Liver (tissue), 9 donors: Measurements from ENCODE around the gene MEIS1. TPM values are rescaled to one million over a fixed set of nuclear protein-coding genes. Genes with fewer than 3 reads are reported as not detected.

ENCODE experiments used
- DNase-seq: peaks from one replicate; pipeline ENCODE4 v3.0.0-alpha.2; 2017; ENCODE audit warnings: low spot score
- H3K27ac ChIP-seq, 2 donors: one replicate each; pipeline ENCODE4 v1.7.0; 2013; ENCODE audit warnings: inconsistent platforms in 2 of 2, low read length in 2 of 2, control low read depth in 1 of 2, low read depth in 1 of 2, mild to moderate bottlenecking in 1 of 2
- H3K27me3 ChIP-seq, 4 donors: one replicate each; pipeline versions ENCODE4 v1.6.1 to v1.7.0; 2013; ENCODE audit warnings: low read length in 3 of 4, inconsistent platforms in 1 of 4, mild to moderate bottlenecking in 1 of 4, moderate library complexity in 1 of 4; ENCODE audit not compliant: control insufficient read depth in 4 of 4, insufficient read depth in 4 of 4
- H3K36me3 ChIP-seq, 4 donors: one replicate each; pipeline versions ENCODE4 v1.6.1 to v1.7.0; 2013; ENCODE audit warnings: low read length in 3 of 4, mild to moderate bottlenecking in 3 of 4, low read depth in 1 of 4, moderate library complexity in 1 of 4; ENCODE audit not compliant: control insufficient read depth in 4 of 4, insufficient read depth in 3 of 4
- H3K4me1 ChIP-seq, 4 donors: one replicate each; pipeline versions ENCODE4 v1.6.1 to v1.7.0; 2013; ENCODE audit warnings: low read length in 3 of 4, mild to moderate bottlenecking in 3 of 4, moderate library complexity in 1 of 4; ENCODE audit not compliant: control insufficient read depth in 4 of 4, insufficient read depth in 4 of 4
- H3K4me3 ChIP-seq, 3 donors: one replicate each; pipeline versions ENCODE4 v1.6.1 to v1.7.0; 2013; ENCODE audit warnings: low read length in 3 of 3, control low read depth in 1 of 3, low read depth in 1 of 3, mild to moderate bottlenecking in 1 of 3
- H3K9ac ChIP-seq, 2 donors: one replicate each; pipeline ENCODE4 v1.7.0; 2013; ENCODE audit warnings: low read length in 2 of 2, mild to moderate bottlenecking in 2 of 2, moderate library complexity in 2 of 2, control low read depth in 1 of 2, low read depth in 1 of 2
- H3K9me3 ChIP-seq, 4 donors: one replicate each; pipeline versions ENCODE4 v1.6.1 to v1.7.0; 2013; ENCODE audit warnings: low read length in 3 of 4; ENCODE audit not compliant: control insufficient read depth in 4 of 4
- EGR1 ChIP-seq, 2 donors: IDR thresholded peaks; 2 replicates each; pipeline ENCODE4 v1.6.1; 2016 to 2018; ENCODE audit warnings: antibody characterized with exemption in 2 of 2, low read depth in 2 of 2
- FOXA1 ChIP-seq: IDR thresholded peaks from 2 replicates; pipeline ENCODE4 v1.6.1; 2016; ENCODE audit warnings: antibody characterized with exemption
- FOXA2 ChIP-seq: IDR thresholded peaks from 2 replicates; pipeline ENCODE4 v1.6.1; 2016; ENCODE audit warnings: antibody characterized with exemption
- GABPA ChIP-seq, 2 donors: IDR thresholded peaks in 1 of 2; conservative IDR thresholded peaks in 1 of 2; 2 replicates each; pipeline ENCODE4 v1.6.1; 2016; ENCODE audit warnings: antibody characterized with exemption in 2 of 2, mild to moderate bottlenecking in 1 of 2, moderate library complexity in 1 of 2
- HNF4A ChIP-seq, 2 donors: conservative IDR thresholded peaks; 2 replicates each; pipeline ENCODE4 v1.6.1; 2016; ENCODE audit warnings: antibody characterized with exemption in 2 of 2, mild to moderate bottlenecking in 2 of 2
- HNF4G ChIP-seq: IDR thresholded peaks from 2 replicates; pipeline ENCODE4 v1.6.1; 2016; ENCODE audit warnings: antibody characterized with exemption
- JUND ChIP-seq, 2 donors: IDR thresholded peaks; 2 replicates each; pipeline ENCODE4 v1.6.1; 2016; ENCODE audit warnings: antibody characterized with exemption in 2 of 2
- NR2F2 ChIP-seq: IDR thresholded peaks from 2 replicates; pipeline ENCODE4 v1.6.1; 2016; ENCODE audit warnings: antibody characterized with exemption
- RAD21 ChIP-seq, 2 donors: IDR thresholded peaks; 2 replicates each; pipeline ENCODE4 v1.6.1; 2016; ENCODE audit warnings: antibody characterized with exemption in 2 of 2, mild to moderate bottlenecking in 2 of 2
- RXRA ChIP-seq, 2 donors: IDR thresholded peaks; 2 replicates each; pipeline ENCODE4 v1.6.1; 2017 to 2018; ENCODE audit warnings: antibody characterized with exemption in 2 of 2, mild to moderate bottlenecking in 1 of 2
- SP1 ChIP-seq: IDR thresholded peaks from 2 replicates; pipeline ENCODE4 v1.6.1; 2018; ENCODE audit warnings: antibody characterized with exemption, mild to moderate bottlenecking
- TAF1 ChIP-seq: conservative IDR thresholded peaks from 2 replicates; pipeline ENCODE4 v1.6.1; 2016; ENCODE audit warnings: antibody characterized with exemption, mild to moderate bottlenecking
- YY1 ChIP-seq: IDR thresholded peaks from 2 replicates; pipeline ENCODE4 v1.6.1; 2016; ENCODE audit warnings: antibody characterized with exemption, mild to moderate bottlenecking
- WGBS: extraction: QIAGEN DNeasy Blood & Tissue Kit; methylation state at CpG from one replicate; pipeline ENCODE4 v1.1.7; 2013; 5-methylcytosine and 5-hydroxymethylcytosine counted together
- polyA plus RNA-seq, 2 donors: library from polyadenylated mRNA; stranded (reverse) in 1 of 2; unstranded in 1 of 2; fragments of 200-250 nt in 1 of 2; fragments of >200 nt in 1 of 2; fragmentation: Nextera tagmentation in 1 of 2; extraction: Ambion mirVana in 1 of 2; gene quantifications; one replicate each; pipeline versions ENCODE4 v1.2.1 to v1.2.3, GENCODE V29; 2013 to 2015
- total RNA-seq, 2 donors: library from RNA; depleted of rRNA; stranded (reverse); fragments of >200 nt; gene quantifications; one replicate each; pipeline ENCODE4 v1.2.3, GENCODE V29; 2014
- TF ChIP-seq, protein P1 (sequence below): fragments of 150-350 bp; IDR thresholded peaks from 2 replicates; pipeline ENCODE4 v1.5.1; 2017; ENCODE audit warnings: improper control_type of control experiment, low read depth, low read length; ENCODE audit not compliant: missing input control
- TF ChIP-seq, protein P2 (sequence below): IDR thresholded peaks from 2 replicates; pipeline ENCODE4 v1.6.1; 2016; ENCODE audit warnings: antibody characterized with exemption, mild to moderate bottlenecking
- TF ChIP-seq, protein P3 (sequence below): IDR thresholded peaks from 2 replicates; pipeline ENCODE4 v1.6.1; 2016; ENCODE audit warnings: antibody characterized with exemption
- TF ChIP-seq, protein P4 (sequence below): IDR thresholded peaks from 2 replicates; pipeline ENCODE4 v1.6.1; 2016; ENCODE audit warnings: antibody characterized with exemption
- TF ChIP-seq, protein P5 (sequence below): IDR thresholded peaks from 2 replicates; pipeline ENCODE4 v1.6.1; 2016; ENCODE audit warnings: antibody characterized with exemption
- donor health status: healthy.
- donor health status: healthy.
- donor health status: healthy.
- donor health status: healthy.
- donor health status: healthy.

MEIS1 gene
- total and polyA plus RNA-seq, 4 donors: 1.6 to 8.6 (median 5.5) TPM

DNA sequence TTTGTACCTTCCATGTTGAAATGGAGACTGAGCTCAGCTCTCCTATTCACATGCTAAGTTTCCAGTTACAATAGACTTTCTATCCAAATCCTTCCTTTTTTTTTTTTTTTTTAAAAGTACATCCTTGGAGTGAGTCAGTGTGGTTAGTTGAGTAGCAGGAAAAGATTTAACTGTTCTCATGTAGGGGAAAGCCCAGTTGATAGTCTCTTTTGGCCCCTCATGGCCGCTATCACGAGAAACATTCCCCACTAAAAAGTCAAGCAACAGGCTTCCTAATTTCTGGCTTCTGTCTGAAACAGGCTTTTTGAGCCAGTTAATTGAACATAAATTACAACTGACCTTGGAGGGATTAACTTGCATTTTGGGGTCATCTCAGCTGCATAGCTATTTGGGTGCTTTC lies 161.3 kb downstream of the MEIS1 start:
- WGBS: 92% methylated on average over 2 of the region's 2 CpGs
- H3K36me3 ChIP-seq: no peaks in the 10 kb centered on the region
- no peak overlapping the region for H3K4me3 ChIP-seq
- H3K27ac ChIP-seq: no peak overlapping the region
- DNase-seq: no peak
- H3K27me3 ChIP-seq: peaks cover 0 to 3% (median under 1%) of the 10 kb centered on the region in 4 donors
- TF ChIP-seq TAF1 (no peak), SP1 (no peak), NR2F2 (no peak), FOXA1 (no peak), RXRA (IDR thresholded peaks at IDR 0.05) (no peak), GABPA (IDR thresholded peaks at IDR 0.05 in 1 of 2, conservative IDR thresholded peaks at IDR 0.05 in 1 of 2) (no peak), EGR1 (IDR thresholded peaks at IDR 0.05; ENCODE audit: low read depth in 2 of 2) (no peak), RAD21 (IDR thresholded peaks at IDR 0.05) (no peak), HNF4A (conservative IDR thresholded peaks at IDR 0.05) (no peak), JUND (IDR thresholded peaks at IDR 0.05) (no peak), HNF4G (no peak), YY1 (no peak), FOXA2 (no peak)
- TF ChIP-seq, protein P1, sequence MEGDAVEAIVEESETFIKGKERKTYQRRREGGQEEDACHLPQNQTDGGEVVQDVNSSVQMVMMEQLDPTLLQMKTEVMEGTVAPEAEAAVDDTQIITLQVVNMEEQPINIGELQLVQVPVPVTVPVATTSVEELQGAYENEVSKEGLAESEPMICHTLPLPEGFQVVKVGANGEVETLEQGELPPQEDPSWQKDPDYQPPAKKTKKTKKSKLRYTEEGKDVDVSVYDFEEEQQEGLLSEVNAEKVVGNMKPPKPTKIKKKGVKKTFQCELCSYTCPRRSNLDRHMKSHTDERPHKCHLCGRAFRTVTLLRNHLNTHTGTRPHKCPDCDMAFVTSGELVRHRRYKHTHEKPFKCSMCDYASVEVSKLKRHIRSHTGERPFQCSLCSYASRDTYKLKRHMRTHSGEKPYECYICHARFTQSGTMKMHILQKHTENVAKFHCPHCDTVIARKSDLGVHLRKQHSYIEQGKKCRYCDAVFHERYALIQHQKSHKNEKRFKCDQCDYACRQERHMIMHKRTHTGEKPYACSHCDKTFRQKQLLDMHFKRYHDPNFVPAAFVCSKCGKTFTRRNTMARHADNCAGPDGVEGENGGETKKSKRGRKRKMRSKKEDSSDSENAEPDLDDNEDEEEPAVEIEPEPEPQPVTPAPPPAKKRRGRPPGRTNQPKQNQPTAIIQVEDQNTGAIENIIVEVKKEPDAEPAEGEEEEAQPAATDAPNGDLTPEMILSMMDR: no peak
- TF ChIP-seq, protein P2, sequence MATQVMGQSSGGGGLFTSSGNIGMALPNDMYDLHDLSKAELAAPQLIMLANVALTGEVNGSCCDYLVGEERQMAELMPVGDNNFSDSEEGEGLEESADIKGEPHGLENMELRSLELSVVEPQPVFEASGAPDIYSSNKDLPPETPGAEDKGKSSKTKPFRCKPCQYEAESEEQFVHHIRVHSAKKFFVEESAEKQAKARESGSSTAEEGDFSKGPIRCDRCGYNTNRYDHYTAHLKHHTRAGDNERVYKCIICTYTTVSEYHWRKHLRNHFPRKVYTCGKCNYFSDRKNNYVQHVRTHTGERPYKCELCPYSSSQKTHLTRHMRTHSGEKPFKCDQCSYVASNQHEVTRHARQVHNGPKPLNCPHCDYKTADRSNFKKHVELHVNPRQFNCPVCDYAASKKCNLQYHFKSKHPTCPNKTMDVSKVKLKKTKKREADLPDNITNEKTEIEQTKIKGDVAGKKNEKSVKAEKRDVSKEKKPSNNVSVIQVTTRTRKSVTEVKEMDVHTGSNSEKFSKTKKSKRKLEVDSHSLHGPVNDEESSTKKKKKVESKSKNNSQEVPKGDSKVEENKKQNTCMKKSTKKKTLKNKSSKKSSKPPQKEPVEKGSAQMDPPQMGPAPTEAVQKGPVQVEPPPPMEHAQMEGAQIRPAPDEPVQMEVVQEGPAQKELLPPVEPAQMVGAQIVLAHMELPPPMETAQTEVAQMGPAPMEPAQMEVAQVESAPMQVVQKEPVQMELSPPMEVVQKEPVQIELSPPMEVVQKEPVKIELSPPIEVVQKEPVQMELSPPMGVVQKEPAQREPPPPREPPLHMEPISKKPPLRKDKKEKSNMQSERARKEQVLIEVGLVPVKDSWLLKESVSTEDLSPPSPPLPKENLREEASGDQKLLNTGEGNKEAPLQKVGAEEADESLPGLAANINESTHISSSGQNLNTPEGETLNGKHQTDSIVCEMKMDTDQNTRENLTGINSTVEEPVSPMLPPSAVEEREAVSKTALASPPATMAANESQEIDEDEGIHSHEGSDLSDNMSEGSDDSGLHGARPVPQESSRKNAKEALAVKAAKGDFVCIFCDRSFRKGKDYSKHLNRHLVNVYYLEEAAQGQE: no peak
- TF ChIP-seq, protein P3, sequence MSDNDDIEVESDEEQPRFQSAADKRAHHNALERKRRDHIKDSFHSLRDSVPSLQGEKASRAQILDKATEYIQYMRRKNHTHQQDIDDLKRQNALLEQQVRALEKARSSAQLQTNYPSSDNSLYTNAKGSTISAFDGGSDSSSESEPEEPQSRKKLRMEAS: no peak
- TF ChIP-seq, protein P4, sequence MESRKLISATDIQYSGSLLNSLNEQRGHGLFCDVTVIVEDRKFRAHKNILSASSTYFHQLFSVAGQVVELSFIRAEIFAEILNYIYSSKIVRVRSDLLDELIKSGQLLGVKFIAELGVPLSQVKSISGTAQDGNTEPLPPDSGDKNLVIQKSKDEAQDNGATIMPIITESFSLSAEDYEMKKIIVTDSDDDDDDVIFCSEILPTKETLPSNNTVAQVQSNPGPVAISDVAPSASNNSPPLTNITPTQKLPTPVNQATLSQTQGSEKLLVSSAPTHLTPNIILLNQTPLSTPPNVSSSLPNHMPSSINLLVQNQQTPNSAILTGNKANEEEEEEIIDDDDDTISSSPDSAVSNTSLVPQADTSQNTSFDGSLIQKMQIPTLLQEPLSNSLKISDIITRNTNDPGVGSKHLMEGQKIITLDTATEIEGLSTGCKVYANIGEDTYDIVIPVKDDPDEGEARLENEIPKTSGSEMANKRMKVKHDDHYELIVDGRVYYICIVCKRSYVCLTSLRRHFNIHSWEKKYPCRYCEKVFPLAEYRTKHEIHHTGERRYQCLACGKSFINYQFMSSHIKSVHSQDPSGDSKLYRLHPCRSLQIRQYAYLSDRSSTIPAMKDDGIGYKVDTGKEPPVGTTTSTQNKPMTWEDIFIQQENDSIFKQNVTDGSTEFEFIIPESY: no peak
- TF ChIP-seq, protein P5, sequence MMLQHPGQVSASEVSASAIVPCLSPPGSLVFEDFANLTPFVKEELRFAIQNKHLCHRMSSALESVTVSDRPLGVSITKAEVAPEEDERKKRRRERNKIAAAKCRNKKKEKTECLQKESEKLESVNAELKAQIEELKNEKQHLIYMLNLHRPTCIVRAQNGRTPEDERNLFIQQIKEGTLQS: no peak
- no peaks in the 10 kb centered on the region for H3K4me1 ChIP-seq
- H3K9me3 ChIP-seq: peaks cover 0 to 4% (median 0%) of the 10 kb centered on the region in 4 donors
- no peak overlapping the region for H3K9ac ChIP-seq
